ENCODE measurements around the gene MYL12B. TPM values are rescaled to one million over a fixed set of nuclear protein-coding genes. Genes with fewer than 3 reads are reported as not detected.

The MYL12B gene
- total RNA-seq, 1 experiment from 2014 or later, result 420 TPM

DNA sequence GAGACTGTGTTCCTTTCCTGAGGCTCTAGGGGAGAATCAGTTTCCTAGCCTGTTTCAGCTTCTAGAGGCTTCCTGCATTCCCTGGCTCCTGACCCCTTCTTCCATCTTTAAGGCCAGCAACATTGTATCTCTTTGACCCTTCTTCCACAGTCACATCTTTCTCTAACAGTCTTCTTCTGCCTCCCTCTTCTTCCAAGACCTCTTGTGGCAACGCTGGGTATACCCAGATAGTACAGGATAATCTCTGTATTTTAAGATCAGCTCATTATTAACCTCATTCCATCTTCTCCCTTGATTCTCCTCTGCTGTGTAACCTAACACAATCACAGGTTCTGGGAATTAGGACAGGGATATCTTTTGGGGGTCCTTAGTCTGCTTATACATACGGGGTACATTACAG is 23.2 kb upstream of the MYL12B start:
- peak; percentile 31; the same call in 1 of the 2 replicates for TF ChIP-seq CTCF (IDR thresholded peaks at IDR 0.05)
- TF ChIP-seq, protein P1, sequence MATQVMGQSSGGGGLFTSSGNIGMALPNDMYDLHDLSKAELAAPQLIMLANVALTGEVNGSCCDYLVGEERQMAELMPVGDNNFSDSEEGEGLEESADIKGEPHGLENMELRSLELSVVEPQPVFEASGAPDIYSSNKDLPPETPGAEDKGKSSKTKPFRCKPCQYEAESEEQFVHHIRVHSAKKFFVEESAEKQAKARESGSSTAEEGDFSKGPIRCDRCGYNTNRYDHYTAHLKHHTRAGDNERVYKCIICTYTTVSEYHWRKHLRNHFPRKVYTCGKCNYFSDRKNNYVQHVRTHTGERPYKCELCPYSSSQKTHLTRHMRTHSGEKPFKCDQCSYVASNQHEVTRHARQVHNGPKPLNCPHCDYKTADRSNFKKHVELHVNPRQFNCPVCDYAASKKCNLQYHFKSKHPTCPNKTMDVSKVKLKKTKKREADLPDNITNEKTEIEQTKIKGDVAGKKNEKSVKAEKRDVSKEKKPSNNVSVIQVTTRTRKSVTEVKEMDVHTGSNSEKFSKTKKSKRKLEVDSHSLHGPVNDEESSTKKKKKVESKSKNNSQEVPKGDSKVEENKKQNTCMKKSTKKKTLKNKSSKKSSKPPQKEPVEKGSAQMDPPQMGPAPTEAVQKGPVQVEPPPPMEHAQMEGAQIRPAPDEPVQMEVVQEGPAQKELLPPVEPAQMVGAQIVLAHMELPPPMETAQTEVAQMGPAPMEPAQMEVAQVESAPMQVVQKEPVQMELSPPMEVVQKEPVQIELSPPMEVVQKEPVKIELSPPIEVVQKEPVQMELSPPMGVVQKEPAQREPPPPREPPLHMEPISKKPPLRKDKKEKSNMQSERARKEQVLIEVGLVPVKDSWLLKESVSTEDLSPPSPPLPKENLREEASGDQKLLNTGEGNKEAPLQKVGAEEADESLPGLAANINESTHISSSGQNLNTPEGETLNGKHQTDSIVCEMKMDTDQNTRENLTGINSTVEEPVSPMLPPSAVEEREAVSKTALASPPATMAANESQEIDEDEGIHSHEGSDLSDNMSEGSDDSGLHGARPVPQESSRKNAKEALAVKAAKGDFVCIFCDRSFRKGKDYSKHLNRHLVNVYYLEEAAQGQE (IDR thresholded peaks at IDR 0.05; ENCODE audit: insufficient read depth in 1 of 2, low read depth in 2 of 2, low read length in 1 of 2), result no peak
- H3K27ac ChIP-seq (ENCODE audit: low read length), result no peak overlapping the region
- H3K9me3 ChIP-seq (ENCODE audit: control insufficient read depth, insufficient read depth, low read depth, low read length), result no peaks in the 10 kb centered on the region
- H3K4me1 ChIP-seq (ENCODE audit: control insufficient read depth, insufficient read depth, low read length), result no peaks in the 10 kb centered on the region; the same call in 1 of the 2 replicates
- POLR2A ChIA-PET, result no interaction called here
- no peak overlapping the region for H3K4me3 ChIP-seq (ENCODE audit: low read depth in 2 of 2, low read length in 2 of 2)
- in situ Hi-C loops (cut with HindIII; ENCODE audit: low pct_unique_long_range_greater_than_20kb, low sequenced_read_pairs) (no loop called here), intact Hi-C loops (cut with micrococcal nuclease; ENCODE audit: unreplicated experiment) (no loop called here)
- BruUV-seq (replicated peaks), result no TSS peak
- ATAC-seq (peak; percentile 79), DNase-seq (ENCODE audit: low read depth, low spot score) (no peak)
- H3K27me3 ChIP-seq (ENCODE audit: control insufficient read depth, insufficient read depth, low read length), result no peaks in the 10 kb centered on the region
- H3K36me3 ChIP-seq (ENCODE audit: control insufficient read depth, insufficient read depth, low read length), result no peaks in the 10 kb centered on the region
- CTCF ChIA-PET, result interaction anchor here (0.9 kb wide), 1 partner anchor 304 kb away, joined by 11 read pairs; no protein-coding TSS in a partner anchor

DNA sequence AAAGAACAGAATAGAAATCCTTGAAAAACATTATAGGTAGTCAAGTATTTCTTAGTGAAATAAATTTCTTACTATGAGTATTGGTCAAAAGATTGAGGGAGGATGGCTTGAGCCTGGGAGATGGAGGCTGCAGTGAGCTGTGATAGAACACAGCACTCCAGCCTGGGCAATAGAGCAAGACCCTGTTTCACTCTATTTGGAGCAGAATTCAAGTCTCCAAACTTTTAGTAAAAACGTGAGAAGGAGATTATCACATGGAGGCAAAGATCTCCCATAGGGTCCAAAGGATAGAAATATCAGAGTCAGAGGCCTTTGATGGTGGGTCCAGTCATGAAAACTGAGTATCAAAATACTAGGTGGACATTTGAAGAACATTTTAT is 16.8 kb upstream of the MYL12B start:
- peaks cover 8% of the 10 kb centered on the region for H3K4me1 ChIP-seq (ENCODE audit: control insufficient read depth, insufficient read depth, low read length)
- no peaks in the 10 kb centered on the region for H3K9me3 ChIP-seq (ENCODE audit: control insufficient read depth, insufficient read depth, low read depth, low read length)
- ATAC-seq, result no peak
- no peaks in the 10 kb centered on the region for H3K27me3 ChIP-seq (ENCODE audit: control insufficient read depth, insufficient read depth, low read length)
- TF ChIP-seq SIN3A (IDR thresholded peaks at IDR 0.05; ENCODE audit: borderline replicate concordance, insufficient read depth, low read depth, low read length) (no peak), TCF7L2 (IDR thresholded peaks at IDR 0.05; ENCODE audit: low read depth, low read length) (no peak), POLR2AphosphoS5 (IDR thresholded peaks at IDR 0.05; ENCODE audit: low read depth, low read length) (no peak), CTCF (IDR thresholded peaks at IDR 0.05) (no peak)
- TF ChIP-seq, protein P1 (IDR thresholded peaks at IDR 0.05; ENCODE audit: insufficient read depth in 1 of 2, low read depth in 2 of 2, low read length in 1 of 2), result no peak
- ChIA-PET POLR2A (no interaction called here), CTCF (interaction anchor here (0.7 to 1.5 kb wide), 4 partner anchors 94 to 354 kb away, joined by 3 to 6 read pairs (median 5); no protein-coding TSS in a partner anchor)
- BruUV-seq (replicated peaks), result no TSS peak
- H3K36me3 ChIP-seq (ENCODE audit: control insufficient read depth, insufficient read depth, low read length), result peaks cover 13% of the 10 kb centered on the region
- DNase-seq (ENCODE audit: low read depth, low spot score), result no peak
- in situ Hi-C loops (cut with HindIII; ENCODE audit: low pct_unique_long_range_greater_than_20kb, low sequenced_read_pairs) (no loop called here), intact Hi-C loops (cut with micrococcal nuclease; ENCODE audit: unreplicated experiment) (loop anchor here (5.0 kb wide), 2 partner anchors 93 to 233 kb away; partner anchors contain the start of gene LPIN2)
- peak overlapping the region; percentile 100 for H3K27ac ChIP-seq (ENCODE audit: low read length)
- H3K4me3 ChIP-seq (ENCODE audit: low read depth in 2 of 2, low read length in 2 of 2), result peak overlapping the region; percentile 91 to 98

Measured in Panc1 (cell line).